ENCODE measurements around the gene CFAP20DC.

CFAP20DC gene

GRCh38 chr3:58800032-58800431 is 249.8 kb downstream of the CFAP20DC start:
- no peak overlapping the region for H3K4me3 ChIP-seq (ENCODE audit: low read length)
- H4K20me1 ChIP-seq (ENCODE audit: control insufficient read depth, insufficient read depth, low read depth, low read length), result no peaks in the 10 kb centered on the region; the same call in 1 of the 2 replicates
- no peaks in the 10 kb centered on the region for H3K9me3 ChIP-seq (ENCODE audit: control insufficient read depth, insufficient read depth, low read length)
- H3F3A ChIP-seq (ENCODE audit: control insufficient read depth, insufficient read depth), result no peaks in the 10 kb centered on the region
- no peak for TF ChIP-seq EZH2phosphoT487 (IDR thresholded peaks at IDR 0.05; ENCODE audit: borderline replicate concordance, low read length)
- TF ChIP-seq CTCF (IDR thresholded peaks at IDR 0.05; ENCODE audit: low read depth, low read length, poor library complexity, severe bottlenecking), result no peak
- H3K36me3 ChIP-seq (ENCODE audit: control insufficient read depth, low read length), result no peaks in the 10 kb centered on the region
- H3K79me2 ChIP-seq (ENCODE audit: control insufficient read depth, low read length), result no peaks in the 10 kb centered on the region
- no peaks in the 10 kb centered on the region for H3K9me2 ChIP-seq (replicated peaks; ENCODE audit: control insufficient read depth, low read length)
- no peak overlapping the region for H3K4me2 ChIP-seq (ENCODE audit: low read length)
- H3K27ac ChIP-seq (ENCODE audit: low read depth, low read length), result no peak overlapping the region
- H3K4me1 ChIP-seq (ENCODE audit: control insufficient read depth, low read length), result no peaks in the 10 kb centered on the region
- H3K27me3 ChIP-seq (ENCODE audit: control insufficient read depth, low read length), result no peaks in the 10 kb centered on the region

GRCh38 chr3:58799271-58799670 is 250.6 kb downstream of the CFAP20DC start:
- no peaks in the 10 kb centered on the region for H3K79me2 ChIP-seq (ENCODE audit: control insufficient read depth, low read length)
- TF ChIP-seq EZH2phosphoT487 (IDR thresholded peaks at IDR 0.05; ENCODE audit: borderline replicate concordance, low read length), result no peak
- no peak for TF ChIP-seq CTCF (IDR thresholded peaks at IDR 0.05; ENCODE audit: low read depth, low read length, poor library complexity, severe bottlenecking)
- H3F3A ChIP-seq (ENCODE audit: control insufficient read depth, insufficient read depth), result no peaks in the 10 kb centered on the region
- H3K9me3 ChIP-seq (ENCODE audit: control insufficient read depth, insufficient read depth, low read length), result no peaks in the 10 kb centered on the region
- no peaks in the 10 kb centered on the region for H3K9me2 ChIP-seq (replicated peaks; ENCODE audit: control insufficient read depth, low read length)
- no peaks in the 10 kb centered on the region for H3K36me3 ChIP-seq (ENCODE audit: control insufficient read depth, low read length)
- no peaks in the 10 kb centered on the region for H3K27me3 ChIP-seq (ENCODE audit: control insufficient read depth, low read length)
- no peaks in the 10 kb centered on the region; the same call in 1 of the 2 replicates for H4K20me1 ChIP-seq (ENCODE audit: control insufficient read depth, insufficient read depth, low read depth, low read length)
- H3K4me2 ChIP-seq (ENCODE audit: low read length), result no peak overlapping the region
- H3K27ac ChIP-seq (ENCODE audit: low read depth, low read length), result no peak overlapping the region
- H3K4me1 ChIP-seq (ENCODE audit: control insufficient read depth, low read length), result no peaks in the 10 kb centered on the region
- H3K4me3 ChIP-seq (ENCODE audit: low read length), result no peak overlapping the region

GRCh38 chr3:58798312-58798711 is 251.5 kb downstream of the CFAP20DC start:
- H3K9me2 ChIP-seq (replicated peaks; ENCODE audit: control insufficient read depth, low read length), result no peaks in the 10 kb centered on the region
- H3K27ac ChIP-seq (ENCODE audit: low read depth, low read length), result no peak overlapping the region
- H3K9me3 ChIP-seq (ENCODE audit: control insufficient read depth, insufficient read depth, low read length), result no peaks in the 10 kb centered on the region
- H3K4me1 ChIP-seq (ENCODE audit: control insufficient read depth, low read length), result no peaks in the 10 kb centered on the region
- no peaks in the 10 kb centered on the region for H3K36me3 ChIP-seq (ENCODE audit: control insufficient read depth, low read length)
- no peak overlapping the region for H3K4me3 ChIP-seq (ENCODE audit: low read length)
- H3K27me3 ChIP-seq (ENCODE audit: control insufficient read depth, low read length), result no peaks in the 10 kb centered on the region
- no peaks in the 10 kb centered on the region for H3F3A ChIP-seq (ENCODE audit: control insufficient read depth, insufficient read depth)
- no peak overlapping the region for H3K4me2 ChIP-seq (ENCODE audit: low read length)
- TF ChIP-seq CTCF (IDR thresholded peaks at IDR 0.05; ENCODE audit: low read depth, low read length, poor library complexity, severe bottlenecking) (no peak), EZH2phosphoT487 (IDR thresholded peaks at IDR 0.05; ENCODE audit: borderline replicate concordance, low read length) (no peak)
- H4K20me1 ChIP-seq (ENCODE audit: control insufficient read depth, insufficient read depth, low read depth, low read length), result no peaks in the 10 kb centered on the region; the same call in 1 of the 2 replicates
- H3K79me2 ChIP-seq (ENCODE audit: control insufficient read depth, low read length), result no peaks in the 10 kb centered on the region
